ENCODE measurements around the gene CCNF. TPM values are rescaled to one million over a fixed set of nuclear protein-coding genes. Genes with fewer than 3 reads are reported as not detected.

Gene CCNF
- total RNA-seq, 1 donor from 2014 or later = 6.8 TPM

DNA sequence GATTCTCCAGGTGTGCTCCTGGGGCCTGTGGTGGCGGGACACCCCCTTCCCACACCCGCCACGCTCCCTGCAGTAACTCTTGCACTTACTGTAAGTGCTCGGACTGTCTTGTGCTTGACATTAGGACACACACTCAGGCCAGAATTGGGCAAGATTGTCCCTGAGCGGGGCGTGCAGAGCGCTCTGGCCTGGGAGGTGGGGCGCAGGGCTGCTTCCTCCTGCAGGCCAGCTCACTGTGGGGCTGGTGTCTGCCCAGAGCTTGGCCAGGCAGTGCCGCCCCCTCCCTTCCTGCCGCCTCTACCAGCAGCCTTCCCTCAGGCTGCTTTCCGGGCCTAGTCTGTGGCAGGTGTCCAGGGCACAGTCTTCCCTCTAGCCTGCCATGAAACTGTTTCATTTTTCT, 78.4 kb downstream of the CCNF start:
- Histone ChIP-seq H3K27me3 (ENCODE audit: control insufficient read depth in 3 of 3, insufficient read depth in 3 of 3, low read length in 3 of 3) (no peaks in the 10 kb centered on the region), H3K4me3 (ENCODE audit: low read length in 3 of 3) (no peak overlapping the region), H3K27ac (ENCODE audit: low read depth, low read length) (peak overlapping the region; percentile 54), H3K9me3 (ENCODE audit: control insufficient read depth in 3 of 3, low read length in 3 of 3) (no peaks in the 10 kb centered on the region), H3K9ac (ENCODE audit: low read depth in 1 of 3, low read length in 3 of 3) (no peak overlapping the region), H3K4me1 (ENCODE audit: control insufficient read depth in 3 of 3, insufficient read depth in 3 of 3, low read length in 3 of 3) (peaks cover 2 to 18% (median 9%) of the 10 kb centered on the region in 3 donors), H3K36me3 (ENCODE audit: control insufficient read depth in 3 of 3, insufficient read depth in 3 of 3, low read length in 3 of 3) (peaks cover 0 to 3% (median 0%) of the 10 kb centered on the region in 3 donors)

Small RNA genes lying within 50 kb of the gene (small RNA-seq; reads per million reads assigned to genes)
- gene MIR6768 = not detected

Other genes with a start within 250 kb of the CCNF start
- 0.52 TPM for gene CASKIN1, start 232.8 kb upstream of the CCNF start, total RNA-seq
- gene MLST8, start 224.0 kb upstream of the CCNF start, total RNA-seq = 7.8 TPM
- 2.1 TPM for gene BRICD5, start 218.6 kb upstream of the CCNF start, total RNA-seq
- gene PGP, start 214.6 kb upstream of the CCNF start, total RNA-seq = 9.9 TPM
- gene E4F1, start 205.9 kb upstream of the CCNF start, total RNA-seq = 12.5 TPM
- 0.52 TPM for gene DNASE1L2, start 193.0 kb upstream of the CCNF start, total RNA-seq
- 42.3 TPM for gene ECI1, start 177.9 kb upstream of the CCNF start, total RNA-seq
- 42.3 TPM for gene RNPS1, start 161.3 kb upstream of the CCNF start, total RNA-seq
- gene ABCA3, start 88.7 kb upstream of the CCNF start, total RNA-seq = 8.4 TPM
- 2.6 TPM for gene TEDC2, start 30.7 kb downstream of the CCNF start, total RNA-seq
- 5.2 TPM for gene NTN3, start 41.9 kb downstream of the CCNF start, total RNA-seq
- 7.8 TPM for gene TBC1D24, start 45.7 kb downstream of the CCNF start, total RNA-seq
- 12.0 TPM for gene ATP6V0C, start 84.5 kb downstream of the CCNF start, total RNA-seq
- gene AMDHD2, start 90.9 kb downstream of the CCNF start, total RNA-seq = 7.3 TPM
- gene CEMP1, start 102.0 kb downstream of the CCNF start, total RNA-seq = not detected
- 18.3 TPM for gene PDPK1, start 108.6 kb downstream of the CCNF start, total RNA-seq